Colon (tissue), 2 donors: ENCODE results near the gene LPP.

ENCODE experiments used
- FAIRE-seq: peaks from 2 replicates; lab custom pipeline; 2012; peaks lifted over from hg19 to GRCh38; lab: Jason Lieb, UNC
- donor health status: control.
- donor health status: control.

The LPP gene

GRCh38 chr3:188272481-188273372 lies 118.8 kb downstream of the LPP start:
- no peak for FAIRE-seq

GRCh38 chr3:188274249-188274915 lies 120.4 kb downstream of the LPP start:
- FAIRE-seq = no peak

GRCh38 chr3:188276375-188276774 lies 122.4 kb downstream of the LPP start:
- FAIRE-seq = no peak

- no peak for FAIRE-seq
These were observed 124.9 kb downstream of the LPP start for GRCh38 chr3:188278717-188279324.

GRCh38 chr3:188279502-188280335 lies 125.8 kb downstream of the LPP start:
- no peak for FAIRE-seq

GRCh38 chr3:188280627-188281026 lies 126.7 kb downstream of the LPP start:
- FAIRE-seq = no peak

GRCh38 chr3:188282871-188283270 lies 128.9 kb downstream of the LPP start:
- FAIRE-seq = no peak

- FAIRE-seq = no peak
These were observed 129.4 kb downstream of the LPP start for GRCh38 chr3:188283347-188283746.

- FAIRE-seq = no peak
These were observed 130.7 kb downstream of the LPP start for GRCh38 chr3:188284455-188285212.

GRCh38 chr3:188286087-188286513 lies 132.1 kb downstream of the LPP start:
- FAIRE-seq = no peak

- FAIRE-seq = no peak
These were observed 133.4 kb downstream of the LPP start for GRCh38 chr3:188287339-188287738.

GRCh38 chr3:188287762-188288505 lies 134.0 kb downstream of the LPP start:
- no peak for FAIRE-seq

- FAIRE-seq = no peak
These were observed 138.3 kb downstream of the LPP start for GRCh38 chr3:188292251-188292650.

GRCh38 chr3:188292827-188293226 lies 138.9 kb downstream of the LPP start:
- no peak for FAIRE-seq

- no peak for FAIRE-seq
These were observed 140.2 kb downstream of the LPP start for GRCh38 chr3:188294113-188294512.

- no peak for FAIRE-seq
These were observed 141.0 kb downstream of the LPP start for GRCh38 chr3:188294823-188295487.

GRCh38 chr3:188295876-188296275 lies 141.9 kb downstream of the LPP start:
- FAIRE-seq = no peak

GRCh38 chr3:188296761-188297612 lies 143.0 kb downstream of the LPP start:
- no peak for FAIRE-seq

GRCh38 chr3:188298585-188298984 lies 144.6 kb downstream of the LPP start:
- FAIRE-seq = no peak
